HG02943 (cell line): ENCODE results near the gene SDK2.
"Not testable (repeated sequence)": the region's sequence is repeated elsewhere in the genome, so short reads cannot be mapped to it uniquely, and the experiment has no call there.

ENCODE experiments used
- ATAC-seq: cut with Tn5 transposase; IDR thresholded peaks from one replicate; pipeline ENCODE4 v1.9.1; 2021; ENCODE audit warnings: mild to moderate bottlenecking, low read depth, moderate library complexity; ENCODE audit not compliant: unreplicated experiment

The SDK2 gene

DNA sequence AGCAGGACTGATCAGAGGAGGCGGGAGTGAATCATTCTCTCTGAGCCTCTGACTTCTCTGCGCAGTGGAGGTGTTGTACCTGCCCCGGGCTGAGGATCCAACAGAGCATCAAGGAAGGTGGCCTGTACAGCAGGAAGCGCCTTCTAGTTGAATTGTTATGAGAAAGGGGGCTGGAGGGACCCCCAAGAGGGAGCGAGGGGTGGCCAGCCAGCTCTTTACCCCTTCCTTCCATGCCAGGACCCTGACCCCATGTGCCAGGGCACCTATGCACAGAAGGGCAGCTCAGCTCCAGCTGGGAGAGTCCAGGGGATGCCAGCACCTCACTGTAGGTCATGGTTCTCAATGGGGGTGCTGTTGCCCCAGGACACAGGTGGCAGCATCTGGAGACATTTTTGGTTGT is 149.3 kb downstream of the SDK2 start:
- ATAC-seq = no peak

DNA sequence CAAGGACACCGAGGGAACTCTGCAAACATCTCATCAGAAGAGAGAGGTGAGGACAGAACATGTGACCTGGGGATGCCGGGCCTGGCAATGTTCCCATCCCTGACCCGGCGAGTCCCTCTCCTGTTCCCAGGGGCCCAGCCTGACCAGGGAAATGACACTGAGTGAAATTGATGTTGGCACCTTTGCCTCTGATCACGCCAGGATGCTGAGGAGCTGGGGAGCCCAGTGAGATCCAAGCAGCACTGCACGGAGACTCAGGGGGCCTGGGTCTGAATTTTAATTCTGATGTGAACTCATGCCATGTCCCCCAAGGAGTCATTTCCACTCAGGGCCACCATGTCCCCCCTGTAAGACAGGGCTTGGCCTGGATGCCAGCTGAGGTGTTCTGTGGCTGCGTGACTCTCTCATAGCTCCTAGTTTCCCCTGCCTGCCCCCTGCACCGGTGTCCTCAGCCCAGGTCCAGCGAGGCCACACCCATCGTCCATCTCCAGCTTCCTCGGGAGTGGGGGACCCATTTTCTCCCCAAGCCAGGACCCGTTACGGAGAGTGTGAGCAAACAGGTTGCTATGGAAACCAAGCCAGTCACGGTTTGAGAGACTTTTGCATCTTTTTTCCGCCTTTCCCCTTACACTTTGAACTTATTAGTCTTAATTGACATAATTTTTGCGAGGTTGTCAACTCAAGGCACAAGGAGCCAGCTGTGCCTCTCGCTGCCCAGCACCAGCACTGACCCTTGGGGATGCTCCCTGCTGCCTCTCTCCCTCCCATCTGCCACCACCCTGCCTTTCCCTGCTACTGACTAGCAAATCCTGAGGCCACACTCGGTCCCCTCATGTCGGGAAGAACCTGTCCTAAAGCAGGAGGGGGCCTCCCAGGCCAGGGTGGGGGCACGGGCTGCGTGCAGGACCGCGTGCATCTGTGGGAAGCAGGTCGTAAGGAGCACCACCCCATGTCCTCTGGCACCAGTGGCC is 150.0 kb downstream of the SDK2 start:
- no peak for ATAC-seq

DNA sequence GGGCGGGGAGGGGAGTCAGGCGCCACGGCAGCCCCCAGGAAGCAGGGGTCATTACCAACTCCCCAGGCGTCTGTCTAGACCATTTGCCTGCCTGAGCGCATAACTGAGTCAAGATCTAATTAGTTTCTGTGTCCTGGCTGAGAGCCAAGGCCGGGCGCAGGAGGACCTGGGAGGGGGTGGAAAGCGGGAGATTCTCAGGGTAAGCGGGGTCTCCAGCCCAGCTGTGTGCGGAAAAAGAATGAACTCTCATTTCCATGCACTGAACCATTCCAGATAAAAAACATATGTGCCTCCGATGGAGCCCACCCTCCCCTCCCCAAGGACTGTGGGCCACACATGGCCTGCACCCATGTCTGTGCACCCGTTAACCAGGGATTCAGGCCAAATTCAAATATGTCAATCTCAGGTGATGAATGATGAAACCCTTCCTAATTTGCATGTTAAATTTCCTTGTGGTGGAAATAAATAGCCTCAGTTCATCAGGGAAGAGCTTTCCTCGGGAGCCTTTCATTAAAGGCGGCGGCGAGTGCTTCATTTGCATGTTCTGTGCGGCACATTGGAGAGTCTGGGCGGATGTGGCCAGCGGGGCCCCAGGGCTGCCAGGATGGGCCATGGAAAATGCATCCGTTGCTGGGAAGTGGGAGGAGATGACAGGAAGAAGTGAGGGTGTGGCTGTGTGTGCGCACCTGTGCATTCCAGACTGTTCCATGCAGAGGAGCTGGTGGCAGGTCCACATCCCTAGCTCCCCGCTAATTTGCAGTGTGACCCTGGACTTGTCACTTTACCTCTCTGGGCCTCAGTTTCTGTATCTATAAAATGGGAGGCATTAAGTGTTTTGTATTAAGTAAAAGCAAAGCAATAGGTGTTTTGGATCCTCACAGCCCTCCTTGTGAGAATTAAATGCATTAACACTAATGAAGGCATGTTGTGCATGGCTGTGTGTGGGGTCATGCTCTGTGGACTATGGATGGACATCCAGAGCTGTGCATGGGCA is 151.1 kb downstream of the SDK2 start:
- no peak for ATAC-seq

DNA sequence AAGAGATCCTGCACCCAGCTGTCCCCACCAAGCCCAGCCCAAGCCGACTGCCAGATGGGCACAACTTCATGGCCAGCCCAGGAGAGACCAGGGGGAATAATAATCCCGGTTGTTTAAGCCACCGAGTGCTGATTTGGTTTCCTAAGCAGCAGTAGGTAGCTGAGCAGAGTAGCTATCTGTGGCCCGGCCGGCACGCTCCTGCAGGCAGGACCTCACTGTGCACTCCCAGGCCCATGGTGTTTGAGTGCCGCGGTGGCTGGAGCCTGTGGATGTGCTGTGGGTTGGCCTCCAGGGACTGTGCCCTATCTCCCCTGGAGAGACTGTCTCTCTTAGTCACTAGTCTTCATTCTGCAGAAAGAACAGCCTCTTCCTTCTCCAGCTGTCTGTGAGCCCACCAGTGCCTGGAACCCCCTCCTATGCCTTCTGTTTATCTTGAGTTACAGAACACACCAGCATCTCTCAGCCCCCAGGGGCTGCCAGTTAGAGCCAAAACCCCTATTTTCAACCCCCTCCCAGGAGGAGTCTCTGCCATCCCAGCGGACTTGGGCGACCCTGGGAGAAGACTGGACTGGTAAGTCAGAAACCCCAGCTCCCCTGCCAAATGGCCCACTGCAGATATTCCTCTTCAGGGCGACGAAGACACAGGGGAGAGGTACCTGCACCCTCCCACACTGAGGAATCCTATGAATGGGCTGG is 152.0 kb downstream of the SDK2 start:
- no peak for ATAC-seq

DNA sequence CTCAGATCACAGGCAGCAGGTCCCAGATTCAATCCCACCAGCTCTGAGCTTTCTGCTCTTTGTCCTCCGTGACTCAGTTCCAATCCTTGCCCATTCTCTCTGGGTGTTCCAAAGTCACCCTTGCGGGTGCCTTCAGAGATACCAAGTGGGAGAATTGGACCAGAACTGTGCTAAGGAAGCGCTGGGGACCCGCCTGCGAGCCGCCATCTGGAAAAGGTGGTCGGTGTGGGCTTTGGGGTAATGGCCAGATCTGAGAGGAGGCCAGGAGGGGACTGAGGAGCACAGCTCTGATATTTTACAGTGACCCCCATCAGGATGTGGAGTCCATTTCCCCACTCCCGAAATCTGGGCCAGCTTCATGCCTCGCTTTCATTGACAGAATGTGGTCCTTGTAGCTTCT is 152.6 kb downstream of the SDK2 start:
- no peak for ATAC-seq

DNA sequence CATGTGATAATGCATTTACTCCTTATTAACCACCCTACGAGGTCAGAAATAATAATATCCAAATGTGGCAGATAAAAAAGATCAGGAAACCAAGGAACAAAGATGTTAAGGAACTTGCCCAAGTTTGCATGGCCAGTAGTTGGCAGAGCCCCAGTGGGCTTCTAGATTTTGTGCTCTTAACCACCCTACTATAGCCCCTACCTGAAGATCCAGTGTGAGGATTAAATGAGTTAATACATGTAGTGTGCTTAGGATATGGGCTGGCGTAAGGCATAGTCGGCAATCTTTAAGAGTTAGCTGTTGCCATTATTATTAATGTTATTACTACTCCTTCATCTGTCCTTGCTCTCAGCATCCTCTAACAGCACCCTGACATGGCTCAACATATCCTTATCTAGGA is 153.4 kb downstream of the SDK2 start:
- no peak for ATAC-seq

DNA sequence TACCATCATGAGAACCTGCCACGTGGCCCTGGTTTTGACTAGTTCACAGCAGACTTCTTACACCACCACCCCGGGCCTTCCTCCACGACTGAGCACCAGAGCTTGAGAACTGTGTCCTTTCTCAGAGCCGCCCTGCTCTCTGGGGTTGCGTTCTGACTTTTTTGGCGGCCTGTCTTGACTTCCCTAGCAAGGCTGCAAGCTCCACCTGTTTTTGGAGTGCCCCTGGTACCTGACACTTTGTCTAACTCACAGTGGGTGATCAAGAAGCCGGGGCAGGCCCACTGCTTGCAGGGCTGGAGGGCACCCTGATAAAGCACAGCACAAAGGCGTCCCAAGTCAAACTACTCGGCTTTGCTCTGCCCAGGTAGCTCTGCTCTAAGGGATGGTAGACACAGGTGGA is 154.3 kb downstream of the SDK2 start:
- no peak for ATAC-seq

DNA sequence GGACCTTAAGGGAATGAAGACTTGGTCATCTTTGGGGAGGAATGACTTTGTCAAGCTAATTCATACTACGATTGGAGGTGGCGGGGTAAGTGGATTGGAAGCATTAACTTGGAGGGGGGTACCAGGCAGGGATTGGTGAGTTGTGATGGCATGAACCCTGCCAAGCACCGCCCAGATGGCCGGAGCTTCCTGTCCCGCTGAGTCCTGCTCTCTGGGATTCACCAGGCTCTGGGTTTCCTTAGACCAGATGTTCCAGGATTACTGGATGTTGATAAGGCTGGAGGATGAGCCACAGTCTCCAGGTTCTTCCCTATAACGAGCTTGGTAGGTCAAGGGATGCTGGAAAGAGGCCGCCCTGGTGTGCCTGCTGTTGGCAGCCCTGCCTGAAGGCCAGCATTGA is 154.9 kb downstream of the SDK2 start:
- no peak for ATAC-seq

DNA sequence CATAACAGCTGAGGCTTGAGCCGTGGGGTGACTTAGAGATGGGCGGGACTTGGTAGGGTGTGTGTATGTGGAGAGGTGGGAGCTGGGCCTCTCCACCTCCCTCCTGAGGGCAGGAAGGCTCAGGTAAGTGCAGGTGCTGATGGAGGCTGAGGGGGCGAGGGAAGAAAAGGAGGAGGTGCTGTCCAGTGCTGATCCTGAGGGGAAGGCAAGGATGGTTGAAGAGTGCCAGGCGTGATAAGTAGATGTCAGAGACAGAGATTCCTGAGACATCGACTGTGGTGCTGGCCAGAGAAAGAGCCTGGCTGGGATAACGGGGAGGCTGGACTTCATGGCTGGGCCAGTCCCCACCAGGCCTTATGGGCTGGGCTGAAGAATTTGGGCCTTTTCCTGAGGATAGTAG is 159.1 kb downstream of the SDK2 start:
- ATAC-seq = no peak

DNA sequence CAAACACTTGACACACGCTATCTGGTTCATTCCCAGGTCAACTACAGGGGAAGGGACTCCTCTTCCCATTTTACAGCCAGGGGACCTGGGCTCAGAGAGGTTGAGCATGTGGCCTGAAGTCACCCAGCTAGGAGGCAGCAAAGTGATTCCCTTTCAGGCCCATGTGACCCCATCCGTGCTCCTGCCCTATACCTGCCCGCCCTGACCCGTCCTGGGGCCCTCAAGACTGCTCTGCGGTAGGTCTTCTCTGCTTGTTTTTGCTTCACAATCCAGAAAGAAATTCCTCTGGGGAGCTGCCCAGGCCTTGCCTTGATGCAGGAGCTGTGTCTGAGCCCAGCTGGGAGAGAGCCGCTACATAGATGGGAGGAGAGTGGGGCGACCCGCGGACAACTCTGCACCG is 161.4 kb downstream of the SDK2 start:
- no peak for ATAC-seq

DNA sequence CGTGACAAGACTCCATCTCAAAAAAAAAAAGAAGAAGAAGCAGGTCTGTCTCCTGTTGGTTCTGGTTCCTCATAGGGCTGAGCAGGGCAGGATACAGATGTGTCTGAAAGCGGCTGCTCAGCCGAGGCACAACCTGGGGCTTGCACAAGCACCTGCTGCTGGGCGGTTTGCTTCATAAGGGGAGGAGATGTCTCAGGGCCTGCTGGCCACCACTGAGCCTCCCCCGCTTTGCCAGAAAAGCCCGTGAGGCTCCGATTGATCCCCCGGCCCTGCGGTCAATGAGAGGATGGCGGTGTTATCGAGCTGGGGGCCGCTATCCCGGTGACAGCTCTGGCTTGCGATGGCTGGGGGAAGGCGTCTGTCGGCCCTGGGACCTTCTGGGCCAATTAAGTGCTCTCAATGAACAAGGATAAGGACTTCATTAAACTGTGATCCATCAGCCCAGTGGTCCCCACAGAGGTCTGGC is 162.0 kb downstream of the SDK2 start:
- no peak for ATAC-seq

DNA sequence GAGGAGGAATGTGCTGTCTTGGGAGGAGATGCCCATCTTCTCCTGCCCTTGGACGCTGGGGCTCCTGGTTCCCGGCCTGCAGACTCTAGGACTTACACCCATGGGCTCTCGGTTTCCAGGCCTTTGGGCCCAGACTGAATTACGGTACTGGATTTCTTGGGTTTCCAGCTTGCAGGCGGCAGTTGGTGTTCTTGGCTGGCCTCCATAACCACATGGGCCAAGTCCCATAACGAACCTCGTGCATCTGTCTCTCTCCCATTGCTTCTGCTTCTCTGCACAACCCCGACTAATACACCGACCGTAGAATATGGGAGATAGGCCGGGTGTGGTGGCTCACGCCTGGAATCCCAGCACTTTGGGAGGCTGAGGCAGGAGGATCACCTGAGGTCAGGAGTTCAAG is 162.6 kb downstream of the SDK2 start:
- ATAC-seq = no peak

DNA sequence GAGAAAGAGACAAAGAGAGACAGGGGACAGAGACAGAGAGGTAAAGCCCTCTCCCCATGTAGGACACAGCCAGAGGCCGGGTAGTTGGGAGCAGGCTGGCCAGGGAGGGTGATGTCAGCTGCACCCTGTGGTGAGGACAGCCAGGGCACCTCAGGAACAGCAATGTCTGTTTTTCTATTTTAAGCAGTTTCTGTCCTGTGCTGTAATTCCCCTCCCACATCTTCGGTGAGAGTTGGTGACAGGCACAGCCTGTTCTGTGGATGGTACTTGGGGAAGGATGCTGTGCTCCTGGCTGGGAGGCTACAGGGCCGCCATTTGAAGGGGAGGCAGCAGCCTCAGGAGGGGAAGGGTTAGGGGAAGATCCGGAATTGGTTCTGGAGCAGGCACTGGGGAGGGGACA is 163.5 kb downstream of the SDK2 start:
- no peak for ATAC-seq

DNA sequence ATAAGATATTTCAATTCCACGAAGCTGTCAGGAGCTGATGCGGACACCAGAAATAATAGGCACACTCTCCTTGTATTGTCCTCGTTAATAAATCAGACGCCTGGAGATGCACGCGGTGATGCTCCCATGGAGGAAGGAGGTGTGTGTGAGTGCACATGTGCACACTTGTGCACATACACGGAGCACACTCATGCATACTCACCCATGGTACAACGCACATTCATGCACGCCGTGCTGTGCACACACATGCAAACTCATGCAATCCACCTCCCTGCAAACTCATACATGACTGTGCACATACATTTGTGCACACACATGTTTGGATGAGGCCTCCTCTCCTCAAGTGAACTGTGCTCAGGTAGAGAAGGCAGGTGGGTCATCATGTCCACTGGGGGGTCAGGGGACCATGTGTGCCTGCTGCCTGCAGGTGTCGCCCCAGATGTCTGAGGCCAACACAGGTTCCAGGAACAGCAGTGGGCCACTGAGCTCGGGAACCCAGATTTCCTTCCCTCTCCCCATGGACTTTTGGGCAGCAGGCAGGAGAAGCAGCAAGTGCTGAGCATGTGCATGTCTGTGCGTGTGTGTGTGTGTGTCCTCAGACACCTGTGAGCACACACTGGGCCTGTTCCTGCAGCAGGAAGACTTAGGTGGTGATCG is 165.3 kb downstream of the SDK2 start:
- ATAC-seq = no peak

DNA sequence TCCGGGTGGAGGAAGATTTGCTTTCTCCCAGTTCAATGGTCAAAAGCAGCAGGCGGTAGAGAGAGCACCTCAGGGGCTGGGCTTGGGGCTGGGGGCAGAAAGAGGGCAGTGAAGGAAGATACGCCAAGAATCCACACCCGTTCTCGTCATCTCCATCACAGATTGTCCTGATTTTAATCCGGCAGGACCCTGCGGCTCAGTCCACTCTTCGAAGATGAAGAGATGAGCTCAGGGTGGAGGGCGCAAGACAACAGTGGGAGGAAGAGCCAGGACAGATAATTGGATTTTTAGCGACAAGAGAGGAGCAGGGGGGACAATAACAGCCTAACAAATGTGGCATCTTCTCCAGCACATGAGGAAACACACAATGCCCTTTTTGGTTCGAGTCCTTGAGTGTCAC is 165.9 kb downstream of the SDK2 start:
- ATAC-seq = no peak

DNA sequence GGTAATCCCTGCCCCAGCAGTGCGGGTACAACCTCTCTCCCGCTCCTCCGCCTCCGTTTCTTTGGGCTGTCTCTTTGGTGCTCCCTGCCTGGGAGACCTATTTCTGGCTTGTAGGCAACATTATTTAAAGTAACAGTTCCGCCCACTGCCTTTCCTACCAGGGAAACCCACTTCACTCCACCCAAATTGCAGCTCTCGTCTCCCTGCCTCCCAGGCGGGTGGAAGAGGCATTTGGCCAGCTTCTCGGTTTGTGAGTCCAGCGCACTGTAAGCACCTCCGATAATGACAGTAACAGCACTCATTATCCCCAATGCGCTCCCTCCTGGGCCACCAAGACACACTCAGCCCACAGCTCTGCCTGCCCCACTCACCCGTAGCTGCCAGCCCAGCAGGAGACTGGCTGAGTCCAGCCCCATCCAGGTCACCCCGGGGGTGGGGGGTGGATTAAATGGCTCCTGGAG is 167.3 kb downstream of the SDK2 start:
- ATAC-seq = no peak

DNA sequence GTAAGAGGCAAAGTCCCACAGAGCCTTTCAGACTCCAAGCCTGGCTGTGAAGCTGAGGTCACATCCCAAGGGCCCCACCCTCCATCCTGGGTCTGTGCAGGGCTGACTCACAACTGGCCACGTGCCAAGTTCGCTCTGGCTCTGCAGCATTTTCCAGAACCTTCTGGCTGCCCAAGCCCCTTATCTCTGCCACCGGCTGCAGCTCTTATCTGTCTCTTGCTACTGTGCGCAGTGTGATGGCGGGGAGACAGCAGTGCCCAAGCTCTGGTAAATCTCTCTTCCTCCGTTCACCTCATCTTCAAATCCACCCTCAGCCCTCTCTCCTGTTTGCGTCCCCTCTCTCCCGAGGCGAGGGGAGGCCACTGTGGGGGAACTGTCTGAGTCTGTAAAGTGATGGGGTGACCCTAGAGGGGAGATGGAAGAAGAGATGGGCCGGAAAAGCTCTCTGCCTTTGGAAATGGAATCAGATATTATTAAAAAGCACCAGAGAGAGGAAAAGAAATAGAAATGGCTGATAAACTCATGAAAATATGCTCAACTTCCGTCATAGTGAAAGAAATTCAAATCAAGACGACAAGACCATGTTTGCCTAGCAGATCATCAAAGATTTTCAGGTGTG is 169.8 kb downstream of the SDK2 start:
- ATAC-seq = no peak

DNA sequence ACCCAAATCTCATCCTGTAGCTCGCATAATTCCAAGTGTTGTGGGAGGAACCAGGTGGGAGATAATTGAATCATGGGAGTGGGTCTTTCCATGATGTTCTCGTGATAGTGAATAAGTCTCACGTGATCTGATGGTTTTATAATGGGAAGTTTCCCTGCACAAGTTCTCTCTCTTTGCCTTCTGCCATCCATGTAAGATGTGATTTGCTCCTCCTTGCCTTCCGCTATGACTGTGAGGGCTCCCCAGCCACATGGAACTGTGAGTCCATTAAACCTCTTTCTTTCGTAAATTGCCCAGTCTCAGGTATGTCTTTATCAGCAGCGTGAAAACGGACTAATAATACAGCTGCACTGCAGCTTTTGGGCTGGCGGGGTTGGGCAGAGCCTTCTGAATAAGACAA is 171.5 kb downstream of the SDK2 start:
- ATAC-seq = not testable (repeated sequence)

DNA sequence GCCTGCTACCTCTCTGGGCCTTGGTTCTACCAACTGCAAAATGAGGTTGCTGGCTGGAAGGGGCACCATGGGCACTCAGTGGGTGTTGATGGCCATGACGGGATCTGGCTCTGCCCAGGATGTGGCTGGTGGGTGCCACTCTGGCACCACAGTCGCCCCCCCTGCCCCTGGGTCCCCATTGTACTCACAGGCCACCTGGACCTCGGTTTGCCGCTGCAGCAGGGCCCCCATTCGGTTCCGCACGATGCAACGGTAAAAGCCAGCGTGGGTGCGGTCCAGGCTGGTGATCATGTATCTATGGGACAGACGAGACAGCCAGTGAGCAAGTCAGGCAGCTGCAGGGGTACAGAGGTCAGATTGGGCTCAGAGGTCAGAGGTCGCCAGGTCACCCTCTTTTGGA is 172.3 kb downstream of the SDK2 start:
- ATAC-seq = no peak
